DOHH2 (cell line): Measurements from ENCODE around the gene SPATA31D4.

Experiments
- H3F3A ChIP-seq: fragments of 200-600 bp; sonication (generic), shearing (Covaris generic); 2 replicates; pipeline ENCODE4 v1.6.0; 2016; ENCODE audit warnings: antibody characterized with exemption, mild to moderate bottlenecking; ENCODE audit not compliant: control insufficient read depth, insufficient read depth
- H3K27ac ChIP-seq: fragments of 200-600 bp; sonication (generic); 2 replicates; pipeline ENCODE4 v1.5.1; 2014; ENCODE audit warnings: low read depth, mild to moderate bottlenecking, low read length, moderate library complexity
- H3K27me3 ChIP-seq: fragments of 200-600 bp; sonication (generic); 2 replicates; pipeline ENCODE4 v1.6.1; 2014; ENCODE audit warnings: mild to moderate bottlenecking, low read length, mixed read lengths; ENCODE audit not compliant: control insufficient read depth
- H3K36me3 ChIP-seq: fragments of 200-600 bp; sonication (generic); 2 replicates; pipeline ENCODE4 v1.6.1; 2014; ENCODE audit warnings: mild to moderate bottlenecking, low read length, moderate library complexity, mixed read lengths; ENCODE audit not compliant: control insufficient read depth
- H3K4me1 ChIP-seq: fragments of 200-600 bp; sonication (generic); 2 replicates; pipeline ENCODE4 v1.6.1; 2014; ENCODE audit warnings: mild to moderate bottlenecking, low read length, mixed read lengths; ENCODE audit not compliant: control insufficient read depth
- H3K4me2 ChIP-seq: fragments of 200-600 bp; sonication (generic); 2 replicates; pipeline ENCODE4 v1.6.0; 2014; ENCODE audit warnings: mild to moderate bottlenecking, low read length, moderate library complexity
- H3K4me3 ChIP-seq: fragments of 200-600 bp; sonication (generic); 2 replicates; pipeline ENCODE4 v1.5.1; 2014; ENCODE audit warnings: mild to moderate bottlenecking, low read length, mixed read lengths
- H3K79me2 ChIP-seq: fragments of 200-600 bp; sonication (generic); 2 replicates; pipeline ENCODE4 v1.6.1; 2014; ENCODE audit warnings: mild to moderate bottlenecking, low read length, mixed read lengths; ENCODE audit not compliant: control insufficient read depth
- H3K9me2 ChIP-seq: fragments of 200-600 bp; sonication (generic); replicated peaks from 2 replicates; pipeline ENCODE4 v1.6.1; 2014; ENCODE audit warnings: mild to moderate bottlenecking, low read length, mixed read lengths; ENCODE audit not compliant: control insufficient read depth
- H3K9me3 ChIP-seq: fragments of 200-600 bp; sonication (generic); 2 replicates; pipeline ENCODE4 v1.6.1; 2014; ENCODE audit warnings: antibody characterized with exemption, low read length, mixed read lengths; ENCODE audit not compliant: control insufficient read depth, insufficient read depth
- H4K20me1 ChIP-seq: fragments of 200-600 bp; sonication (generic); 2 replicates; pipeline ENCODE4 v1.6.0; 2014; ENCODE audit warnings: low read depth, mild to moderate bottlenecking, antibody characterized with exemption, low read length, moderate library complexity; ENCODE audit not compliant: control insufficient read depth, insufficient read depth
- CTCF ChIP-seq: fragments of 200-600 bp; sonication (generic); IDR thresholded peaks from one replicate; pipeline ENCODE4 v1.5.1; 2014; ENCODE audit warnings: antibody characterized with exemption, mild to moderate bottlenecking, low read depth, low read length; ENCODE audit not compliant: poor library complexity, severe bottlenecking
- EZH2phosphoT487 ChIP-seq: fragments of 200-600 bp; sonication (generic); IDR thresholded peaks from 2 replicates; pipeline ENCODE4 v1.6.1; 2017; ENCODE audit warnings: borderline replicate concordance, mild to moderate bottlenecking, antibody characterized with exemption, low read length, moderate library complexity, mixed read lengths

Gene SPATA31D4

GRCh38 chr9:81974764-81975163 is 46.5 kb downstream of the SPATA31D4 start:
- Histone ChIP-seq H4K20me1 (no peaks in the 10 kb centered on the region), H3F3A (no peaks in the 10 kb centered on the region), H3K9me2 (no peaks in the 10 kb centered on the region), H3K79me2 (no peaks in the 10 kb centered on the region), H3K27me3 (no peaks in the 10 kb centered on the region), H3K27ac (no peak overlapping the region), H3K4me2 (no peak overlapping the region), H3K4me1 (no peaks in the 10 kb centered on the region), H3K36me3 (no peaks in the 10 kb centered on the region), H3K4me3 (no peak overlapping the region), H3K9me3 (no peaks in the 10 kb centered on the region)
- TF ChIP-seq EZH2phosphoT487 (no peak), CTCF (no peak)

GRCh38 chr9:81976351-81976750 is 48.1 kb downstream of the SPATA31D4 start:
- no peaks in the 10 kb centered on the region for H3K36me3 ChIP-seq
- no peak overlapping the region for H3K4me2 ChIP-seq
- no peaks in the 10 kb centered on the region for H3K4me1 ChIP-seq
- no peaks in the 10 kb centered on the region for H4K20me1 ChIP-seq
- no peak overlapping the region for H3K27ac ChIP-seq
- H3F3A ChIP-seq = no peaks in the 10 kb centered on the region
- TF ChIP-seq CTCF = no peak
- no peak for TF ChIP-seq EZH2phosphoT487
- H3K9me3 ChIP-seq = no peaks in the 10 kb centered on the region
- no peaks in the 10 kb centered on the region for H3K79me2 ChIP-seq
- no peaks in the 10 kb centered on the region for H3K27me3 ChIP-seq
- no peaks in the 10 kb centered on the region for H3K9me2 ChIP-seq
- no peak overlapping the region for H3K4me3 ChIP-seq

- H3K9me2 ChIP-seq = no peaks in the 10 kb centered on the region
- no peaks in the 10 kb centered on the region for H3K9me3 ChIP-seq
- H3K27me3 ChIP-seq = no peaks in the 10 kb centered on the region
- H3K27ac ChIP-seq = no peak overlapping the region
- no peaks in the 10 kb centered on the region for H4K20me1 ChIP-seq
- no peaks in the 10 kb centered on the region for H3K79me2 ChIP-seq
- H3K4me2 ChIP-seq = no peak overlapping the region
- no peak overlapping the region for H3K4me3 ChIP-seq
- H3K36me3 ChIP-seq = no peaks in the 10 kb centered on the region
- no peak for TF ChIP-seq EZH2phosphoT487
- no peak for TF ChIP-seq CTCF
- H3K4me1 ChIP-seq = no peaks in the 10 kb centered on the region
- no peaks in the 10 kb centered on the region for H3F3A ChIP-seq
Observed at GRCh38 chr9:81979196-81979595, 51.0 kb downstream of the SPATA31D4 start.

GRCh38 chr9:81980568-81980967 is 52.3 kb downstream of the SPATA31D4 start:
- H3K4me3 ChIP-seq = no peak overlapping the region
- H3K27ac ChIP-seq = no peak overlapping the region

More at GRCh38 chr9:81980568-81980967, 52.3 kb downstream of the SPATA31D4 start:
- H3F3A ChIP-seq = no peaks in the 10 kb centered on the region
- H3K4me1 ChIP-seq = no peaks in the 10 kb centered on the region
- TF ChIP-seq CTCF (no peak), EZH2phosphoT487 (no peak)
- no peaks in the 10 kb centered on the region for H3K9me2 ChIP-seq
- no peaks in the 10 kb centered on the region for H3K79me2 ChIP-seq
- H3K36me3 ChIP-seq = no peaks in the 10 kb centered on the region
- H4K20me1 ChIP-seq = no peaks in the 10 kb centered on the region
- no peak overlapping the region for H3K4me2 ChIP-seq
- no peaks in the 10 kb centered on the region for H3K9me3 ChIP-seq
- H3K27me3 ChIP-seq = no peaks in the 10 kb centered on the region
